Stimulated activated naive CD8-positive, alpha-beta T cell treated with anti-CD3 and anti-CD28 coated beads, Interleukin-15, Interleukin-2, amounts not matched to agents 100 U/mL and 50 U/mL, for 24 hours (primary cell): ENCODE data around the gene RAB30.

ENCODE experiments used
- ATAC-seq: fragments of 150-1000 bp; cut with Tn5 transposase; one replicate; pipeline ENCODE4 v1.10.0; 2021
- DNase-seq: peaks from one replicate; pipeline ENCODE4 v3.0.0; 2021

RAB30 gene

GRCh38 chr11:83039566-83039965 lies 32.1 kb downstream of the RAB30 start:
- ATAC-seq (no peak), DNase-seq (no peak)

- ATAC-seq (no peak), DNase-seq (no peak)
Observed at GRCh38 chr11:83037877-83038276, 33.8 kb downstream of the RAB30 start.

- DNase-seq (no peak), ATAC-seq (no peak)
Observed at GRCh38 chr11:83036701-83037100, 35.0 kb downstream of the RAB30 start.

GRCh38 chr11:83035070-83035854 lies 36.4 kb downstream of the RAB30 start:
- ATAC-seq, result peak; percentile 23
- no peak for DNase-seq

GRCh38 chr11:83034673-83035014 lies 37.1 kb downstream of the RAB30 start:
- ATAC-seq (peak; percentile 19), DNase-seq (no peak)

GRCh38 chr11:83033972-83034672 lies 37.6 kb downstream of the RAB30 start:
- no peak for DNase-seq
- peak; percentile 40 for ATAC-seq

- no peak for DNase-seq
- no peak for ATAC-seq
Observed at GRCh38 chr11:83033371-83033770, 38.3 kb downstream of the RAB30 start.

GRCh38 chr11:83031127-83031526 lies 40.6 kb downstream of the RAB30 start:
- DNase-seq (no peak), ATAC-seq (no peak)

GRCh38 chr11:83027794-83028193 lies 43.9 kb downstream of the RAB30 start:
- ATAC-seq (no peak), DNase-seq (no peak)

- no peak for ATAC-seq
Observed at GRCh38 chr11:83027289-83027688, 44.4 kb downstream of the RAB30 start.

GRCh38 chr11:83026229-83026628 lies 45.5 kb downstream of the RAB30 start:
- ATAC-seq (no peak), DNase-seq (no peak)

More at GRCh38 chr11:83027289-83027688, 44.4 kb downstream of the RAB30 start:
- DNase-seq, result no peak

GRCh38 chr11:83025267-83025704 lies 46.4 kb downstream of the RAB30 start:
- no peak for DNase-seq
- ATAC-seq, result no peak

GRCh38 chr11:83024270-83024854 lies 47.3 kb downstream of the RAB30 start:
- ATAC-seq (peak; percentile 47), DNase-seq (no peak)

- DNase-seq (no peak), ATAC-seq (no peak)
Observed at GRCh38 chr11:83023410-83023809, 48.3 kb downstream of the RAB30 start.

- ATAC-seq (no peak), DNase-seq (no peak)
Observed at GRCh38 chr11:83021780-83022125, 49.9 kb downstream of the RAB30 start.

GRCh38 chr11:83020942-83021779 lies 50.5 kb downstream of the RAB30 start:
- DNase-seq (no peak), ATAC-seq (no peak)

GRCh38 chr11:83019888-83020579 lies 51.7 kb downstream of the RAB30 start:
- ATAC-seq, result no peak

GRCh38 chr11:83014951-83015350 lies 56.7 kb downstream of the RAB30 start:
- no peak for ATAC-seq
- no peak for DNase-seq

More at GRCh38 chr11:83019888-83020579, 51.7 kb downstream of the RAB30 start:
- no peak for DNase-seq

GRCh38 chr11:83012168-83013067 lies 59.3 kb downstream of the RAB30 start:
- DNase-seq, result no peak
- ATAC-seq, result no peak

- DNase-seq (no peak), ATAC-seq (no peak)
Observed at GRCh38 chr11:83011333-83012167, 60.1 kb downstream of the RAB30 start.
